Mucosa of descending colon (tissue), 3 donors: Measurements from ENCODE around the gene TLE4. TPM values are rescaled to one million over a fixed set of nuclear protein-coding genes. Genes with fewer than 3 reads are reported as not detected.
A peak's percentile ranks its signal among the peaks of the same experiment; 100 is the strongest.

Source experiments
- ATAC-seq: fragments of 200-7000 bp; cut with Tn5 transposase; one replicate; pipeline ENCODE4 v1.9.1; 2020; ENCODE audit warnings: mild to moderate bottlenecking, moderate library complexity
- DNase-seq, 3 donors: peaks; one replicate each; pipeline ENCODE4 v3.0.0-alpha.2; 2020
- H3K36me3 ChIP-seq: fragments of 200-600 bp; one replicate; pipeline ENCODE4 v1.8.0; 2021; ENCODE audit warnings: low read depth, mild to moderate bottlenecking
- H3K4me1 ChIP-seq: fragments of 200-600 bp; one replicate; pipeline ENCODE4 v1.8.0; 2021; ENCODE audit warnings: low read depth, mild to moderate bottlenecking
- H3K4me3 ChIP-seq: fragments of 200-600 bp; one replicate; pipeline ENCODE4 v1.8.0; 2021; ENCODE audit warnings: mild to moderate bottlenecking
- H3K9me3 ChIP-seq: fragments of 200-600 bp; one replicate; pipeline ENCODE4 v1.8.0; 2021; ENCODE audit warnings: mild to moderate bottlenecking
- CTCF ChIP-seq: fragments of 200-600 bp; IDR thresholded peaks from one replicate; pipeline ENCODE4 v1.8.0; 2022; ENCODE audit warnings: antibody characterized with exemption, mild to moderate bottlenecking
- intact Hi-C, 2 donors: fragments of 100-400 bp; cut with DNase I in 1 of 2; cut with micrococcal nuclease in 1 of 2; formaldehyde crosslinking; loops; one replicate each; pipeline versions ENCODE4 v1.11.0 to v1.11.1; 2022; cut with DNase I, micrococcal nuclease
- total RNA-seq, 3 donors: library from RNA; stranded (reverse); fragmentation: NEBNext Ultra II Directional in 2 of 3; extraction: Animal tissue kit (Norgen Biotek cat#: 25700) in 2 of 3; gene quantifications; one replicate each; pipeline versions ENCODE4 v1.2.1 to v1.2.4, GENCODE V29; 2021 to 2023
- donor health status: DM: no; HTN: no; CAD: no; lungs with moderate emphysema.
- donor health status: DM: no; HTN: no; CAD: no.
- donor health status: DM: no; HTN: yes; CAD: no.

TLE4 gene
- total RNA-seq, 3 donors from 2014 or later = 23.9 to 38.4 (median 29.8) TPM

GRCh38 chr9:79578891-79579290 lies 7.1 kb downstream of the TLE4 start:
- TF ChIP-seq CTCF = no peak
- no peak overlapping the region for H3K4me3 ChIP-seq
- H3K4me1 ChIP-seq = peaks cover 4% of the 10 kb centered on the region
- DNase-seq (no peak), ATAC-seq (no peak)
- H3K9me3 ChIP-seq = no peaks in the 10 kb centered on the region
- no peaks in the 10 kb centered on the region for H3K36me3 ChIP-seq
- intact Hi-C loops = no loop called here

GRCh38 chr9:79579624-79580023 lies 7.9 kb downstream of the TLE4 start:
- Histone ChIP-seq H3K36me3 (no peaks in the 10 kb centered on the region), H3K9me3 (no peaks in the 10 kb centered on the region), H3K4me1 (peaks cover 4% of the 10 kb centered on the region), H3K4me3 (no peak overlapping the region)
- no peak for ATAC-seq
- intact Hi-C loops = loop anchor here in 1 of 2 donors (10.0 kb wide), 1 partner anchor 115 kb away; no protein-coding TSS in a partner anchor
- no peak for DNase-seq
- no peak for TF ChIP-seq CTCF

- no peaks in the 10 kb centered on the region for H3K36me3 ChIP-seq
- H3K9me3 ChIP-seq = no peaks in the 10 kb centered on the region
- ATAC-seq (no peak), DNase-seq (no peak)
- peaks cover 4% of the 10 kb centered on the region for H3K4me1 ChIP-seq
- H3K4me3 ChIP-seq = no peak overlapping the region
- intact Hi-C loops = loop anchor here in 1 of 2 donors (10.0 kb wide), 1 partner anchor 115 kb away; no protein-coding TSS in a partner anchor
- TF ChIP-seq CTCF = no peak
These were observed 8.3 kb downstream of the TLE4 start for GRCh38 chr9:79580055-79580454.

- intact Hi-C loops = loop anchor here in 1 of 2 donors (10.0 kb wide), 1 partner anchor 113 kb away; no protein-coding TSS in a partner anchor
- peak in 1 of 3 donors; percentile 64 for DNase-seq
- peak; percentile 54 for ATAC-seq
- Histone ChIP-seq H3K4me1 (peaks cover 4% of the 10 kb centered on the region), H3K9me3 (no peaks in the 10 kb centered on the region), H3K36me3 (no peaks in the 10 kb centered on the region), H3K4me3 (no peak overlapping the region)
- no peak for TF ChIP-seq CTCF
These were observed 9.6 kb downstream of the TLE4 start for GRCh38 chr9:79581388-79581787.

- no peak overlapping the region for H3K4me3 ChIP-seq
- peaks cover 4% of the 10 kb centered on the region for H3K4me1 ChIP-seq
- H3K36me3 ChIP-seq = no peaks in the 10 kb centered on the region
- intact Hi-C loops = loop anchor here in 1 of 2 donors (10.0 kb wide), 1 partner anchor 113 kb away; no protein-coding TSS in a partner anchor
- no peaks in the 10 kb centered on the region for H3K9me3 ChIP-seq
- DNase-seq = no peak
- peak; percentile 60 for ATAC-seq
- TF ChIP-seq CTCF = no peak
These were observed 10.0 kb downstream of the TLE4 start for GRCh38 chr9:79581794-79582193.
